Natural killer cell treated with Interleukin-12 subunit alpha and Interleukin-12 subunit beta and Interleukin-15 and Interleukin-18, amount 100 ng/mL, for 72 hours (primary cell): ENCODE data around the gene SLC26A11. TPM values are rescaled to one million over a fixed set of nuclear protein-coding genes. Genes with fewer than 3 reads are reported as not detected.
A peak's percentile ranks its signal among the peaks of the same experiment; 100 is the strongest.

Source experiments
- ATAC-seq, 2 donors: fragments of 150-1000 bp; cut with Tn5 transposase in 1 of 2; sonication (Bioruptor Pico), chemical (Tn5 transposase) in 1 of 2; 2 replicates each; pipeline ENCODE4 v1.10.0; 2021
- DNase-seq: peaks from one replicate; pipeline ENCODE4 v3.0.0; 2022; ENCODE audit warnings: low spot score
- H3K27ac Mint-ChIP-seq, 2 donors: 1 replicate in 1 of 2; 2 replicates in 1 of 2; pipeline ENCODE4 v1.8.0; 2022; ENCODE audit warnings: mixed read lengths in 2 of 2, mild to moderate bottlenecking in 1 of 2, moderate library complexity in 1 of 2
- H3K27me3 Mint-ChIP-seq, 2 donors: 1 replicate in 1 of 2; 2 replicates in 1 of 2; pipeline ENCODE4 v1.8.0; 2022; ENCODE audit warnings: mixed read lengths in 2 of 2
- H3K36me3 Mint-ChIP-seq: one replicate; pipeline ENCODE4 v1.8.0; 2022; ENCODE audit warnings: mixed read lengths
- H3K4me1 Mint-ChIP-seq, 2 donors: 1 replicate in 1 of 2; 2 replicates in 1 of 2; pipeline ENCODE4 v1.8.0; 2022; ENCODE audit warnings: low read depth in 2 of 2, mixed read lengths in 2 of 2, mild to moderate bottlenecking in 1 of 2
- H3K4me3 Mint-ChIP-seq: one replicate; pipeline ENCODE4 v1.8.0; 2022; ENCODE audit warnings: mixed read lengths
- H3K9me3 Mint-ChIP-seq: 2 replicates; pipeline ENCODE4 v1.8.0; 2022; ENCODE audit warnings: mixed read lengths
- total RNA-seq, 2 donors: library from RNA; stranded (reverse); gene quantifications; one replicate each; pipeline ENCODE4 v1.2.3, GENCODE V29; 2022

SLC26A11 gene
- total RNA-seq, 2 donors from 2014 or later = 5.5 to 19.3 TPM

- Mint-ChIP-seq H3K4me3 (no peak overlapping the region), H3K9me3 (no peaks in the 10 kb centered on the region), H3K4me1 (peaks cover 22 to 24% of the 10 kb centered on the region in 2 donors), H3K36me3 (no peaks in the 10 kb centered on the region), H3K27me3 (no peaks in the 10 kb centered on the region), H3K27ac (peak overlapping the region in 1 of 2 donors; percentile 55)
- ATAC-seq (no peak), DNase-seq (no peak)
These were observed 3.5 kb upstream of the SLC26A11 start for GRCh38 chr17:80216473-80217456.

GRCh38 chr17:80217703-80218362, 2.4 kb upstream of the SLC26A11 start:
- Mint-ChIP-seq H3K4me1 (peaks cover 22 to 24% of the 10 kb centered on the region in 2 donors), H3K27ac (peak overlapping the region in 1 of 2 donors; percentile 55), H3K4me3 (peak overlapping the region; percentile 10)

GRCh38 chr17:80218391-80218790, 1.8 kb upstream of the SLC26A11 start:
- Mint-ChIP-seq H3K36me3 (no peaks in the 10 kb centered on the region), H3K9me3 (no peaks in the 10 kb centered on the region), H3K27me3 (no peaks in the 10 kb centered on the region), H3K4me1 (peaks cover 22 to 24% of the 10 kb centered on the region in 2 donors), H3K4me3 (peak overlapping the region; percentile 88), H3K27ac (peak overlapping the region; percentile 80 to 83)
- DNase-seq (no peak), ATAC-seq (no peak)

More at GRCh38 chr17:80217703-80218362, 2.4 kb upstream of the SLC26A11 start:
- no peak for ATAC-seq
- Mint-ChIP-seq H3K9me3 (no peaks in the 10 kb centered on the region), H3K36me3 (no peaks in the 10 kb centered on the region), H3K27me3 (no peaks in the 10 kb centered on the region)
- no peak for DNase-seq

GRCh38 chr17:80219013-80219762, 1.0 kb upstream of the SLC26A11 start:
- no peaks in the 10 kb centered on the region for H3K27me3 Mint-ChIP-seq
- ATAC-seq = peak; percentile 89 to 91
- H3K4me3 Mint-ChIP-seq = peak overlapping the region; percentile 88
- no peaks in the 10 kb centered on the region for H3K36me3 Mint-ChIP-seq
- peak overlapping the region; percentile 80 to 83 for H3K27ac Mint-ChIP-seq
- peaks cover 26 to 29% of the 10 kb centered on the region in 2 donors for H3K4me1 Mint-ChIP-seq
- H3K9me3 Mint-ChIP-seq = no peaks in the 10 kb centered on the region
- peak; percentile 91 for DNase-seq

- no peak for DNase-seq
- no peaks in the 10 kb centered on the region for H3K9me3 Mint-ChIP-seq
- H3K27ac Mint-ChIP-seq = peak overlapping the region; percentile 80 to 83
- H3K4me1 Mint-ChIP-seq = peaks cover 27 to 31% of the 10 kb centered on the region in 2 donors
- no peaks in the 10 kb centered on the region for H3K27me3 Mint-ChIP-seq
- peak in 1 of 2 donors; percentile 23 for ATAC-seq
- no peaks in the 10 kb centered on the region for H3K36me3 Mint-ChIP-seq
- H3K4me3 Mint-ChIP-seq = peak overlapping the region; percentile 88
These were observed 519 bp upstream of the SLC26A11 start for GRCh38 chr17:80219763-80220053.

GRCh38 chr17:80220736-80221215, 549 bp downstream of the SLC26A11 start:
- DNase-seq (no peak), ATAC-seq (no peak)
- H3K27ac Mint-ChIP-seq = peak overlapping the region in 1 of 2 donors; percentile 62
- no peaks in the 10 kb centered on the region for H3K36me3 Mint-ChIP-seq
- no peaks in the 10 kb centered on the region for H3K9me3 Mint-ChIP-seq
- H3K4me3 Mint-ChIP-seq = peak overlapping the region; percentile 79
- no peaks in the 10 kb centered on the region for H3K27me3 Mint-ChIP-seq
- peaks cover 27 to 31% of the 10 kb centered on the region in 2 donors for H3K4me1 Mint-ChIP-seq

GRCh38 chr17:80221351-80222105, 1.3 kb downstream of the SLC26A11 start:
- no peaks in the 10 kb centered on the region for H3K9me3 Mint-ChIP-seq
- H3K27ac Mint-ChIP-seq = peak overlapping the region in 1 of 2 donors; percentile 62
- DNase-seq = no peak
- H3K36me3 Mint-ChIP-seq = no peaks in the 10 kb centered on the region
- no peak for ATAC-seq
- H3K4me3 Mint-ChIP-seq = peak overlapping the region; percentile 79
- H3K27me3 Mint-ChIP-seq = no peaks in the 10 kb centered on the region
- peaks cover 27 to 31% of the 10 kb centered on the region in 2 donors for H3K4me1 Mint-ChIP-seq

GRCh38 chr17:80222376-80223141, 2.3 kb downstream of the SLC26A11 start:
- Mint-ChIP-seq H3K27me3 (no peaks in the 10 kb centered on the region), H3K27ac (no peak overlapping the region), H3K36me3 (no peaks in the 10 kb centered on the region), H3K9me3 (no peaks in the 10 kb centered on the region), H3K4me1 (peaks cover 23 to 25% of the 10 kb centered on the region in 2 donors), H3K4me3 (no peak overlapping the region)
- DNase-seq (no peak), ATAC-seq (no peak)

- no peak overlapping the region for H3K27ac Mint-ChIP-seq
- H3K9me3 Mint-ChIP-seq = no peaks in the 10 kb centered on the region
- DNase-seq = no peak
- H3K36me3 Mint-ChIP-seq = no peaks in the 10 kb centered on the region
- H3K27me3 Mint-ChIP-seq = no peaks in the 10 kb centered on the region
- H3K4me1 Mint-ChIP-seq = peaks cover 20 to 22% of the 10 kb centered on the region in 2 donors
- H3K4me3 Mint-ChIP-seq = no peak overlapping the region
- ATAC-seq = no peak
These were observed 3.1 kb downstream of the SLC26A11 start for GRCh38 chr17:80223142-80223815.

GRCh38 chr17:80223838-80224497, 3.7 kb downstream of the SLC26A11 start:
- H3K9me3 Mint-ChIP-seq = no peaks in the 10 kb centered on the region
- H3K27me3 Mint-ChIP-seq = no peaks in the 10 kb centered on the region
- no peak overlapping the region for H3K27ac Mint-ChIP-seq
- no peaks in the 10 kb centered on the region for H3K36me3 Mint-ChIP-seq
- ATAC-seq (no peak), DNase-seq (no peak)
- no peak overlapping the region for H3K4me3 Mint-ChIP-seq
- H3K4me1 Mint-ChIP-seq = peaks cover 15 to 16% of the 10 kb centered on the region in 2 donors

GRCh38 chr17:80224683-80225082, 4.5 kb downstream of the SLC26A11 start:
- no peak for DNase-seq
- Mint-ChIP-seq H3K4me3 (no peak overlapping the region), H3K36me3 (no peaks in the 10 kb centered on the region), H3K27ac (no peak overlapping the region), H3K27me3 (no peaks in the 10 kb centered on the region), H3K9me3 (no peaks in the 10 kb centered on the region), H3K4me1 (peaks cover 8 to 10% of the 10 kb centered on the region in 2 donors)
- ATAC-seq = no peak
